ENCODE measurements around the gene TSPAN4. TPM values are rescaled to one million over a fixed set of nuclear protein-coding genes. Genes with fewer than 3 reads are reported as not detected.

The TSPAN4 gene
- total and polyA plus RNA-seq, 2 of the 13 experiments (the other 11 are each of a cell fraction or from before 2014, with no cell fraction given) = 31.7 to 68.3 TPM

GRCh38 chr11:797296-798092, 45.2 kb upstream of the TSPAN4 start:
- ATAC-seq (peak; percentile 61), FAIRE-seq (peak; percentile 51), DNase-seq (ENCODE audit: low spot score) (peak; percentile 78)
- Histone ChIP-seq H3K79me2 (ENCODE audit: insufficient read depth, low read length) (peaks cover 4% of the 10 kb centered on the region), H3K9me3 (ENCODE audit: low read length) (no peaks in the 10 kb centered on the region), H3K4me3 (replicated peaks in 1 of 3; ENCODE audit: insufficient read depth in 1 of 3, low read depth in 2 of 3, low read length in 3 of 3) (peak overlapping the region; percentile 70 to 97 (median 94)), H3K27me3 (ENCODE audit: control insufficient read depth in 1 of 2, insufficient read depth in 2 of 2, low read length in 2 of 2) (no peaks in the 10 kb centered on the region; a peak in 1 of 5 replicates), H3K9ac (ENCODE audit: insufficient read depth, low read depth, low read length) (peak overlapping the region; percentile 82), H3K4me2 (ENCODE audit: low read depth, low read length) (peak overlapping the region; percentile 100), H3K36me3 (replicated peaks in 1 of 2; ENCODE audit: control insufficient read depth in 1 of 2, insufficient read depth in 2 of 2, low read length in 2 of 2) (peaks cover 6% of the 10 kb centered on the region in 2 experiments; a peak in 3 of 5 replicates), H3K4me1 (ENCODE audit: insufficient read depth, low read length) (no peaks in the 10 kb centered on the region), H3K27ac (ENCODE audit: extremely low read length, insufficient read depth, low read length) (peak overlapping the region; percentile 80), H4K20me1 (ENCODE audit: insufficient read depth, low read length) (no peaks in the 10 kb centered on the region), H2AFZ (ENCODE audit: low read length) (no peak overlapping the region)
- ChIA-PET POLR2A (interaction anchor here (0.7 to 5.3 kb wide), 6 partner anchors 8 to 43 kb away, joined by 3 to 44 read pairs (median 26); partner anchors contain the start of genes GATD1, PIDD1, PNPLA2 and RPLP2), CTCF (ENCODE audit: low intra/inter-chr PET ratio, low total read pairs) (interaction anchor here (1.2 kb wide), 1 partner anchor 70 kb away, joined by 4 read pairs; no protein-coding TSS in a partner anchor)
- BruUV-seq (replicated peaks) = TSS peak; percentile 42
- 1% methylated on average over 26 of the region's 57 CpGs for WGBS (ENCODE audit: low lambda C conversion rate)
- intact Hi-C loops (cut with micrococcal nuclease; ENCODE audit: unreplicated experiment) = no loop called here
- in situ Hi-C loops (cut with HindIII; ENCODE audit: extremely low pct_ligation_motif_present, low pct_unique_long_range_greater_than_20kb) = no loop called here
- TF ChIP-seq ZNF235 (CRISPR knock-in tag; IDR thresholded peaks at IDR 0.05; ENCODE audit: borderline replicate concordance) (0 out of 2 replicates have a peak, but pooled peaks have one; percentile 12), ZNF569 (CRISPR knock-in tag; IDR thresholded peaks at IDR 0.05; ENCODE audit: borderline replicate concordance) (0 out of 2 replicates have a peak, but pooled peaks have one; percentile 61), ZNF546 (CRISPR knock-in tag; conservative IDR thresholded peaks at IDR 0.05) (0 out of 2 replicates have a peak, but pooled peaks have one; percentile 48), SAP130 (CRISPR knock-in tag; IDR thresholded peaks at IDR 0.05; ENCODE audit: low read depth) (peak; percentile 78), CAMTA2 (CRISPR knock-in tag; IDR thresholded peaks at IDR 0.05; ENCODE audit: borderline replicate concordance) (no peak), HOMEZ (CRISPR knock-in tag; IDR thresholded peaks at IDR 0.05; ENCODE audit: low read depth) (peak; percentile 38; the same call in 1 of the 2 replicates), MAX (IDR thresholded peaks at IDR 0.05) (peak; percentile 62), SP5 (CRISPR knock-in tag; IDR thresholded peaks at IDR 0.05; ENCODE audit: borderline replicate concordance, low read depth) (peak; percentile 11; the same call in 1 of the 2 replicates), FOXC1 (CRISPR knock-in tag; IDR thresholded peaks at IDR 0.05; ENCODE audit: borderline replicate concordance) (no peak; the same call in 1 of the 2 replicates), ZNF770 (CRISPR knock-in tag; IDR thresholded peaks at IDR 0.05) (no peak), ZNF256 (CRISPR knock-in tag; conservative IDR thresholded peaks at IDR 0.05) (no peak), MYPOP (CRISPR knock-in tag; IDR thresholded peaks at IDR 0.05) (peak; percentile 43; the same call in 1 of the 2 replicates), RARA (CRISPR knock-in tag; IDR thresholded peaks at IDR 0.05) (no peak), PRMT3 (CRISPR knock-in tag; IDR thresholded peaks at IDR 0.05; ENCODE audit: borderline replicate concordance, low read depth) (no peak), TIGD3 (CRISPR knock-in tag; IDR thresholded peaks at IDR 0.05; ENCODE audit: borderline replicate concordance) (no peak), WIZ (CRISPR knock-in tag; IDR thresholded peaks at IDR 0.05) (0 out of 2 replicates have a peak, but pooled peaks have one; percentile 22), RFX1 (IDR thresholded peaks at IDR 0.05) (peak; percentile 74)
